SK-N-SH (cell line): Measurements from ENCODE around the gene GPR61. TPM values are rescaled to one million over a fixed set of nuclear protein-coding genes. Genes with fewer than 3 reads are reported as not detected.

Source experiments
- CTCF ChIA-PET: fragments of 300-600, 350-600 bp; formaldehyde crosslinking; extraction: SDS; loops from one replicate; lab custom pipeline; 2021; lab: Yijun Ruan, JAX
- POLR2A ChIA-PET: fragments of 350-600 bp; sonication (Branson Sonifier 250); formaldehyde crosslinking; extraction: SDS; loops from one replicate; lab custom pipeline; 2020; ENCODE audit warnings: antibody characterized with exemption, inconsistent platforms; lab: Yijun Ruan, JAX
- DNase-seq: peaks from one replicate; pipeline ENCODE4 v3.0.0; 2012
- H2AFZ ChIP-seq: fragments of 200-600 bp; sonication (generic); 2 replicates; pipeline ENCODE4 v1.8.1; 2016; ENCODE audit warnings: antibody characterized with exemption, mild to moderate bottlenecking, low read depth
- H3F3A ChIP-seq: fragments of 200-600 bp; sonication (generic); replicated peaks from 2 replicates; pipeline ENCODE3; 2016; ENCODE audit warnings: antibody characterized with exemption, mild to moderate bottlenecking; ENCODE audit not compliant: insufficient read depth
- H3K27ac ChIP-seq, 2 experiments: fragments of 200-500 bp in 1 of 2; fragments of 200-600 bp in 1 of 2; sonication (Bioruptor generic) in 1 of 2; sonication (generic), shearing (Covaris generic) in 1 of 2; 2 replicates each; pipeline versions ENCODE4 v1.5.1 to v1.6.1; 2014 to 2016; ENCODE audit warnings: low read depth in 2 of 2, inconsistent platforms in 1 of 2, low read length in 1 of 2, mild to moderate bottlenecking in 1 of 2, mixed read lengths in 1 of 2
- H3K27me3 ChIP-seq: fragments of 200-600 bp; sonication (generic), shearing (Covaris generic); 2 replicates; pipeline ENCODE4 v1.6.1; 2016; ENCODE audit warnings: mixed run types; ENCODE audit not compliant: insufficient read depth
- H3K36me3 ChIP-seq, 2 experiments: fragments of 200-500 bp in 1 of 2; fragments of 200-600 bp in 1 of 2; sonication (Bioruptor generic) in 1 of 2; sonication (generic) in 1 of 2; replicated peaks in 1 of 2; 2 replicates each; pipeline versions ENCODE3 to v1.5.1; 2014 to 2016; ENCODE audit warnings: low read length in 1 of 2, mild to moderate bottlenecking in 1 of 2; ENCODE audit not compliant: insufficient read depth in 2 of 2, control insufficient read depth in 1 of 2
- H3K4me1 ChIP-seq, 2 experiments: fragments of 200-500 bp in 1 of 2; fragments of 200-600 bp in 1 of 2; sonication (Bioruptor generic) in 1 of 2; sonication (generic), shearing (Covaris generic) in 1 of 2; 2 replicates each; pipeline versions ENCODE4 v1.5.1 to v1.6.1; 2014 to 2016; ENCODE audit warnings: low read depth in 1 of 2, low read length in 1 of 2, mixed run types in 1 of 2; ENCODE audit not compliant: insufficient read depth in 2 of 2, control insufficient read depth in 1 of 2
- H3K4me2 ChIP-seq: fragments of 200-600 bp; sonication (generic), shearing (Covaris generic); 2 replicates; pipeline ENCODE4 v1.6.1; 2017; ENCODE audit warnings: mixed run types
- H3K4me3 ChIP-seq, 2 experiments: fragments of 200-500 bp in 1 of 2; fragments of 200-600 bp in 1 of 2; sonication (Bioruptor generic) in 1 of 2; sonication (generic), shearing (Covaris generic) in 1 of 2; 2 replicates each; pipeline versions ENCODE4 v1.5.1 to v1.8.1; 2014 to 2016; ENCODE audit warnings: low read depth in 2 of 2, inconsistent platforms in 1 of 2, low read length in 1 of 2, mild to moderate bottlenecking in 1 of 2, mixed read lengths in 1 of 2, moderate library complexity in 1 of 2
- H3K79me2 ChIP-seq: fragments of 200-600 bp; sonication (generic); 2 replicates; pipeline ENCODE4 v1.8.1; 2017; ENCODE audit warnings: mild to moderate bottlenecking; ENCODE audit not compliant: insufficient read depth
- H3K9ac ChIP-seq: fragments of 200-600 bp; sonication (generic); 2 replicates; pipeline ENCODE4 v1.6.1; 2017; ENCODE audit warnings: mixed run types
- H3K9me2 ChIP-seq: fragments of 200-600 bp; sonication (generic); 2 replicates; pipeline ENCODE4 v1.6.1; 2017; ENCODE audit warnings: mixed run types
- H3K9me3 ChIP-seq: fragments of 200-600 bp; sonication (generic); 2 replicates; pipeline ENCODE4 v1.6.1; 2017; ENCODE audit warnings: mixed run types, mild to moderate bottlenecking, moderate library complexity
- H4K20me1 ChIP-seq: fragments of 200-600 bp; sonication (generic); 2 replicates; pipeline ENCODE4 v1.6.1; 2017; ENCODE audit warnings: mild to moderate bottlenecking, mixed run types; ENCODE audit not compliant: insufficient read depth
- CHD2 ChIP-seq: fragments of 150-350 bp; IDR thresholded peaks from 2 replicates; pipeline ENCODE4 v1.6.1; 2018; ENCODE audit warnings: low read length; ENCODE audit not compliant: partially characterized antibody
- ELF1 ChIP-seq: IDR thresholded peaks from 2 replicates; pipeline ENCODE4 v1.4.0; 2012
- EP300 ChIP-seq, 2 experiments: IDR thresholded peaks; 2 replicates each; pipeline versions ENCODE4 v1.4.0 to v1.6.1; 2012; ENCODE audit warnings: borderline replicate concordance in 1 of 2, low read depth in 1 of 2, low read length in 1 of 2
- FOSL2 ChIP-seq: IDR thresholded peaks from 2 replicates; pipeline ENCODE4 v1.4.0; 2012; ENCODE audit warnings: low read depth, mild to moderate bottlenecking, moderate library complexity, borderline replicate concordance
- FOXM1 ChIP-seq: IDR thresholded peaks from 2 replicates; pipeline ENCODE4 v1.4.0; 2012; ENCODE audit warnings: low read depth, mild to moderate bottlenecking
- MEF2A ChIP-seq: IDR thresholded peaks from 2 replicates; pipeline ENCODE4 v1.4.0; 2012; ENCODE audit warnings: low read depth, borderline replicate concordance
- MXI1 ChIP-seq: IDR thresholded peaks from 2 replicates; pipeline ENCODE4 v1.6.1; 2012; ENCODE audit warnings: mild to moderate bottlenecking, low read depth, low read length, improper control_type of control experiment
- NRF1 ChIP-seq: IDR thresholded peaks from 2 replicates; pipeline ENCODE4 v1.6.1; 2012; ENCODE audit warnings: low read depth, mild to moderate bottlenecking, low read length
- POLR2AphosphoS5 ChIP-seq: IDR thresholded peaks from 2 replicates; pipeline ENCODE4 v1.6.1; 2012; ENCODE audit warnings: low read depth, low read length
- TAF1 ChIP-seq: IDR thresholded peaks from 2 replicates; pipeline ENCODE4 v1.6.1; 2012; ENCODE audit warnings: low read depth, mild to moderate bottlenecking, low read length, moderate library complexity, borderline replicate concordance
- TEAD4 ChIP-seq: IDR thresholded peaks from 2 replicates; pipeline ENCODE4 v1.4.0; 2012; ENCODE audit warnings: mild to moderate bottlenecking, borderline replicate concordance; ENCODE audit not compliant: insufficient read depth
- WGBS: methylation state at CpG from one replicate; pipeline ENCODE4 v1.1.6; 2017; ENCODE audit warnings: low lambda C conversion rate; 5-methylcytosine and 5-hydroxymethylcytosine counted together
- polyA plus RNA-seq, 3 experiments: library from polyadenylated mRNA; depleted of rRNA; stranded (reverse); fragments of >200 nt; gene quantifications; 2 replicates each; pipeline ENCODE4 v1.2.3, GENCODE V29; 2012
- TF ChIP-seq, protein P1 (sequence below): IDR thresholded peaks from 2 replicates; pipeline ENCODE4 v1.4.0; 2012; ENCODE audit warnings: low read depth, borderline replicate concordance
- TF ChIP-seq, protein P2 (sequence below): IDR thresholded peaks from 2 replicates; pipeline ENCODE4 v1.4.0; 2012; ENCODE audit warnings: low read depth

The GPR61 gene
- polyA plus RNA-seq, 1 of the 3 experiments (the other 2 are of a cell fraction), result not detected

- TF ChIP-seq, protein P1, sequence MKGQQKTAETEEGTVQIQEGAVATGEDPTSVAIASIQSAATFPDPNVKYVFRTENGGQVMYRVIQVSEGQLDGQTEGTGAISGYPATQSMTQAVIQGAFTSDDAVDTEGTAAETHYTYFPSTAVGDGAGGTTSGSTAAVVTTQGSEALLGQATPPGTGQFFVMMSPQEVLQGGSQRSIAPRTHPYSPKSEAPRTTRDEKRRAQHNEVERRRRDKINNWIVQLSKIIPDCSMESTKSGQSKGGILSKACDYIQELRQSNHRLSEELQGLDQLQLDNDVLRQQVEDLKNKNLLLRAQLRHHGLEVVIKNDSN, result no peak
- TF ChIP-seq ELF1, result no peak
- no peak for TF ChIP-seq POLR2AphosphoS5
- no peak for TF ChIP-seq TEAD4
Observed at GRCh38 chr1:109508873-109509175, 30.8 kb upstream of the GPR61 start (continued).

DNA sequence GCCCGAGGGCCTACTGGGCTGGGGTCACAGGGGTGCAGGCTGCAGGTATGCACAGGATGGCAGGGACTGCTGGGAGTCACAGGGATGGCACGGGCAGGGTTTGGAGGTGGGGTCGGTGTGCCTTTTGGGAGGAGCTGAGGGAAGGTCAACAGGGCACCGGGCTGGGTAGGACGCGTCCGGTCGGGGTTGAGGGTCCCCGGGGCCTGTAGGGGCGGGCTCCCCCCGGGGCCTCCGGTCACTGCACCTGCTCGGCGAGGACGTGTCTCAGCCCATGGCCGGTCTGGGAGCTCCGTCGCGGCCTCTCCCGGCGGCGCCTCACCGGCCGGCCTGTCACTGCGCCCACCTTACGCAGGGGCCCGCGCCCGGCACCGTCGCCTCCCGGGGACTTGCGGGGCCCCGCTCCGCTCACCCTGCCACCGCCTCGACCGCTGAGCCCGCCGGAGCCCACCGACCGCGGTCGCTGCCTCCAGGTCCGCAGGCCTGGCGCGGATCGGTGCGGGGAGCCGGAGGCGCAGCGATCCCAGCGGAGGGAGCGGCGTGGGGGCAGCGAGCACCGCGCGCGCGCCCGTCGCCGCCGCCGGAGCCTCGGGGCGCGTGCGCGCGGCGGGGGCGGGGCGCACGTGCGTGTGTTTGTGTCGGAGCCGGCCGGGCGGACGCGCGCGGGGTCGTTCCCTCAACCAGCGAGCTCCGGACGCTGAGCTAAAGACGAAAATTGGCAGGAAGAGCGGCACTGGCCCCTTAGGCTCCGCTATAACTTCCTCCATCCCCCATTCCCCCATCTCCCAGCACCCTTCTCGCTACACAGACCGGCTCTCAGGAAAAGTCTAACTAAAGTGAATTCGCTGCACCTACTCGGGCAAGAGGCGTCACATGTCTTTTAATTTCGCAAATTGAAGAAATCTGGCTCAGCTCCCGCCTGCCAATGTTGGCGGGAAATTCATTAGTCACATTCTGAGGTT lies 30.2 kb upstream of the GPR61 start, which contains the start of gene AMIGO1:
Gene AMIGO1, minus strand, starts transcription at position 552 of the 959 bp plus-strand sequence. CDS start 815 bp downstream, outside the sequence.
- Histone ChIP-seq H3F3A (no peaks in the 10 kb centered on the region), H3K9me3 (no peaks in the 10 kb centered on the region), H3K9me2 (no peaks in the 10 kb centered on the region), H3K4me2 (peak within 1 kb of the TSS; percentile 92), H3K9ac (peak within 1 kb of the TSS; percentile 43; the same call in 1 of the 2 replicates)
- TF ChIP-seq NRF1, result peak; percentile 56
- peak; percentile 87 for TF ChIP-seq MXI1
- TF ChIP-seq TAF1, result no peak
- no peak for TF ChIP-seq EP300 (IDR thresholded peaks at IDR 0.05; ENCODE audit: borderline replicate concordance in 1 of 2, low read depth in 1 of 2, low read length in 1 of 2)
- no peak for TF ChIP-seq FOSL2
- TF ChIP-seq, protein P2, sequence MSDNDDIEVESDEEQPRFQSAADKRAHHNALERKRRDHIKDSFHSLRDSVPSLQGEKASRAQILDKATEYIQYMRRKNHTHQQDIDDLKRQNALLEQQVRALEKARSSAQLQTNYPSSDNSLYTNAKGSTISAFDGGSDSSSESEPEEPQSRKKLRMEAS, result peak; percentile 80
- no peak for TF ChIP-seq POLR2AphosphoS5
- TF ChIP-seq MEF2A, result no peak
- TF ChIP-seq CHD2, result no peak
- no peak for TF ChIP-seq FOXM1
- TF ChIP-seq, all 33 proteins: peak for 3
- ChIA-PET POLR2A (interaction anchor here (1.0 to 1.4 kb wide), 3 partner anchors 10 to 26 kb away, joined by 3 read pairs; partner anchors contain the start of gene ATXN7L2), CTCF (interaction anchor here (0.6 to 40.2 kb wide), 6 partner anchors 10 to 475 kb away, joined by 3 to 1710 read pairs (median 40); partner anchors contain the start of genes AHCYL1, ATXN7L2, CYB561D1 and GPR61)
- peak within 1 kb of the TSS; percentile 69 to 71 for H3K4me3 ChIP-seq
- peak within 1 kb of the TSS; percentile 92 for H2AFZ ChIP-seq
- H3K27me3 ChIP-seq, result no peaks in the 10 kb centered on the region; the same call in 1 of the 2 replicates
- no peak within 1 kb of the TSS for H3K27ac ChIP-seq
- H3K79me2 ChIP-seq, result no peaks in the 10 kb centered on the region
- peak; percentile 94 for DNase-seq
- H4K20me1 ChIP-seq, result no peaks in the 10 kb centered on the region
- peaks cover 0 to 11% of the 10 kb centered on the region in 2 experiments; a peak in 1 of 4 replicates for H3K4me1 ChIP-seq
- H3K36me3 ChIP-seq, result no peaks in the 10 kb centered on the region
- 1% methylated on average over 32 of the region's 100 CpGs for WGBS
